Epithelial cell of esophagus (primary cell): ENCODE data around the gene PPP2R5A.

Experiments used
- DNase-seq: peaks from one replicate; pipeline ENCODE4 v3.0.0; 2010; ENCODE audit warnings: low read depth
- H3K4me3 ChIP-seq: 2 replicates; pipeline ENCODE4 v1.5.1; 2011; ENCODE audit warnings: mild to moderate bottlenecking, low read length, control low read depth
- TF ChIP-seq, protein P1 (sequence below): IDR thresholded peaks from 2 replicates; pipeline ENCODE4 v1.5.1; 2011; ENCODE audit warnings: low read depth, mild to moderate bottlenecking, low read length, control low read depth, inconsistent platforms; ENCODE audit not compliant: insufficient read depth; ENCODE audit errors: missing control alignments

PPP2R5A gene

DNA sequence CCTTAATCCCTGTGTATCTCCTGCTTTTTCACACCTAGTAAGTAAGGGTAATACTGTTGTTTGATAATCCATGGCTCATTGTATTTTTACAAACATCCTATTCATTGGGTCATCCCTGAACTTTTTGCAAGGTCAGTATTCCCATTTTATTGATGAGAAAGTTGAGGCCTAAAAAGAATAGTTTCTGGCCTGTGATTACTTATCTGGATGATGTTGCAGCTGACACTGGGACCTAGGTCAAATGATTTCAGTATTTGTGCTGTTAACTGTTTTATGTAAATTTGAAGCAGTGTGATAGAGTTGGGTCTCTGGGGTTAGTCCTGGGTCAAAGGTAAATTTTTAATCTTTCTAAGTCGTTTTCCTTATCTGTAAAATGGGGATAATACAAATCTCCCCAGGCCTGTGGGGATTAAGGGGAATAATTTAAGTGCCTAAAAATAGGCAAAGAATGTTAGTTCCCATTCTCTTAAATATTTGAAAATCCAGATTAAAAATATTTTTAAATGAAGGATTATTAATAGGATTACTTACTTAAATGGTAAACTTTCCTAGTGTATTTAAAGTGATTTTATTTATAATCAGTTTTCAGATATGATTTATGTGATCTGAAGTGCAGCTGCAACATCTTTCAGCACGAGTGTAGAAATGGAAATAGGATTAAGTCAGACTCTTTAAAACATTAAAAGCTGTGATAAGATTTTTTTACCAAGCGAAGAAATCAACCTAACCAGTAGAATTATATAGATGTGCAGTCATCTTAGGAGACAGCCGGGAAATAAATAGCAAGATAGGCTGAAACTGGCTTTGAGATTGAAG lies 4.3 kb downstream of the PPP2R5A start:
- TF ChIP-seq, protein P1, sequence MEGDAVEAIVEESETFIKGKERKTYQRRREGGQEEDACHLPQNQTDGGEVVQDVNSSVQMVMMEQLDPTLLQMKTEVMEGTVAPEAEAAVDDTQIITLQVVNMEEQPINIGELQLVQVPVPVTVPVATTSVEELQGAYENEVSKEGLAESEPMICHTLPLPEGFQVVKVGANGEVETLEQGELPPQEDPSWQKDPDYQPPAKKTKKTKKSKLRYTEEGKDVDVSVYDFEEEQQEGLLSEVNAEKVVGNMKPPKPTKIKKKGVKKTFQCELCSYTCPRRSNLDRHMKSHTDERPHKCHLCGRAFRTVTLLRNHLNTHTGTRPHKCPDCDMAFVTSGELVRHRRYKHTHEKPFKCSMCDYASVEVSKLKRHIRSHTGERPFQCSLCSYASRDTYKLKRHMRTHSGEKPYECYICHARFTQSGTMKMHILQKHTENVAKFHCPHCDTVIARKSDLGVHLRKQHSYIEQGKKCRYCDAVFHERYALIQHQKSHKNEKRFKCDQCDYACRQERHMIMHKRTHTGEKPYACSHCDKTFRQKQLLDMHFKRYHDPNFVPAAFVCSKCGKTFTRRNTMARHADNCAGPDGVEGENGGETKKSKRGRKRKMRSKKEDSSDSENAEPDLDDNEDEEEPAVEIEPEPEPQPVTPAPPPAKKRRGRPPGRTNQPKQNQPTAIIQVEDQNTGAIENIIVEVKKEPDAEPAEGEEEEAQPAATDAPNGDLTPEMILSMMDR, result no peak
- DNase-seq, result no peak
- no peak overlapping the region for H3K4me3 ChIP-seq

DNA sequence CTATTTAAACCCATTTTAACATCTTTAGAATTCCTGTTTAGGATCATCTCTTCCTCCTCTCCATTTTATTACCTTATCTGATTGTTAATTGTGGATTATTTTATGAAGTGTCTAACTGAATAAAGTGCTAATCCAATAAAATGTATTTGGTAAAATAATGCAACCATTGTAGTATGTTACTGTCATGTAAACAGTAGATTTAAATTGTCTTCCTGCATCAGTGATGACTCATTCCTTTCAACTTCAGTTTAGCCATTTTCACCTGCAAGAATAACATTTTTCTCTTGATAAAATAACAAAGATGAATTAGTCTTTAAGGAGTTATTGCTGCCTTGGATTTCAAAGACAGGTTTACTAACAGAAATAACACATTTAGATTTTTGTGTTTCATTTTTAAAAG lies 5.4 kb downstream of the PPP2R5A start:
- DNase-seq, result peak; percentile 41
- TF ChIP-seq, protein P1, result no peak
- H3K4me3 ChIP-seq, result no peak overlapping the region

DNA sequence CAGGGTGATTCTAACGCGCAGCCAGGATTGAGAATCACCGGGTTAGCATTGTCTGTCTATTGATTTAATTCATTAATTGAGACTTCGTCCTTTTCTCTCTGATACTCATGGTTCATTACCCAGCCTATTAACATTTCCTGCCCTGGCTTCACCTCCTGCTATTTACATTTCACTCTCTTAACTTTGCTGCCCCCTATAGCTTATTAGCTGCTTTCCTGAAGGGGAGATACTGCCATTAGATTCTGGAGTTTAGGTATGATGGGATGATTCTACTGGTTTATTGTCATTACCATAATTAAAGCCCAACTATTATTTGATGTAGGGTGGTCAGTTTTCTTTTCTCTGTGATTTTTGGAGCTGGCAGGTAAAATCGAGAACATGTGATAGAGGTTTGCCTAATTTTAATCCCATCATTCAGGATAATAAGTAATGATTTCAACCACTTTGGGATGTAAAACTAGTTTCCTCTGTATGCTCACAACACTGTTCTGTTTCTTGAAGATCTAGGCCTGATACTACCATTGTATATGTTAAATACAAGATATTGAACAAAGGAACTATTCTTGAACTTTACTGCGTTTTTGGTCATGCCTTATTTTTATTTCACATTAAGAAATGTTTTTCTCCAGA lies 6.4 kb downstream of the PPP2R5A start:
- DNase-seq, result peak; percentile 67
- TF ChIP-seq, protein P1, result peak; percentile 67

DNA sequence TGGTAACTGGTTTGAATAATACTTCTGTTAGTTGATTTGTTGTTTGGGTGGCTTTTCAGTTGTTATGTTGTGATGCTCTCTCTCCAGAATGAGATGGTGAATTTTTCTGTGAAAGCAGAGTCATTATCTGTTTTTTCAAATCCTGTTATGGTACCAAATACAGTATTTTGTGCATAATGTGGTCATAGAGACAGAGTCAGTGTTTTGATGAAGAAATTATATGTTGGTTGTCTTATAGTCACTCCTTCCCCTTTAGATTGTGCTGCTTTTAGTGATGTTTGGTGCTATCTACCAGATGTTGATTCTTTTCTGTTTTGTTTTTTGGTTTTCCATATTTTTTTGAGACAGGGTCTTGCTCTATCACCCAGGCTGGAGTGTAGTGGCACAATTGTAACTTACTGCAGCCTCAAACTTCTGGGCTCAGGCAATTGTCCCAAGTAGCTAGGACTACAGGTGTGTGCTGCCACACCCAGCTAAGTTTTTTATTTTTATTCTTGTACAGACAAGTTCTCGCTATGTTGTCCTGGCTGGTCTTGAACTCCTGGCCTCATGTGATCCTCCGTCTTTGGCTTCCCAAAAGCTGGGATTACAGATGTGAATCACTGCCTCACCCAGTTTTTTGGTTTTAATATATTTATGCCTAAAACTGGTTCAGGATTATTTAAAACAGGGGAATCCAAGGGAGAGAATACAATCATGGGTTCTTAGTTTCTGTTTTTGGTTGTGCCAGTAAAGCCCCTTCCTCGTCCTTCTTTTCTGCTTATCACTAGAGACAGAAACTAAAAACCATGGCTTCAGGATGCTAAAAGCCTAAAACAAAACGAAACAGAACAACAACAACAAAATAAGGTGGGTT lies 7.3 kb downstream of the PPP2R5A start:
- TF ChIP-seq, protein P1, result no peak
- no peak overlapping the region for H3K4me3 ChIP-seq
- DNase-seq, result no peak

More for the DNA sequence above, 6.4 kb downstream of the PPP2R5A start:
- H3K4me3 ChIP-seq, result no peak overlapping the region

DNA sequence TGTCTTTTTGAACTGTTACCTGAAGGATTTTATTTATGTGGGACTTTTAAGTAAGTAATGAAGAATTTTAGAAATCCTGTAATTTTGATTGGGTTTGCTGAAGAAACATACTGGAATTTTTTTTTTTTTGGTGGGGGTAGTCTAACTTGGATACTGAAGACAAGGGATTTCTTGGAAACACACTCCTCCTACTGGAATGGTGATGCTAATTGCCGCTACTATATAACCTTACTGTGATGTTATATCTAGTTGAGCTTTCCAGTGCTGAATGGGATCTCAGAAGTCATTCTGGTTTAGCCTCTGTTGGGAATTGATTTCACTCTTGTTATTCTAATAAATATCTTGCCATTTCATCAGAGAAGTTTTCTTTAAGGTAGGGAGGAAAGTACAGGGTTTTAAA lies 8.4 kb downstream of the PPP2R5A start:
- TF ChIP-seq, protein P1, result peak; percentile 33
- no peak overlapping the region for H3K4me3 ChIP-seq
- DNase-seq, result peak; percentile 23

DNA sequence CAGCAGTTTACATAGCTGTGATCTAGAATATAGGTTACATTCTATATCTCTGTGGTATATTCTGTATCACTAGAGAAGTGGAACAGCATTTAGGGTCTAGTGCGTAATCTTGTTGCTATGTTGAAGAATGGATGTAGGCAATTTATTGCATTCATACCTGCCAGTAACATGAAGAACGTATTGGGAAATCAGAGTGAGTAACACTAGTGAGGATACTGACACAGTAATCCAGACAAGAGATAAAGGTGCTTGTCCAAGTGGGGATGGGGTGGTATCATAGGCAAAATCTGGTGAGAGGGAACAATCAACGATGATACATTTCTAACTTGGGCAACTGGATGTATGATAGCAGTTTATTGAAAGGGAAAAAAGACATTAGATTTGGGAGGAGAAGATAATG lies 9.8 kb downstream of the PPP2R5A start:
- H3K4me3 ChIP-seq, result no peak overlapping the region
- TF ChIP-seq, protein P1, result no peak
- DNase-seq, result peak; percentile 58
